AG04449 (cell line): ENCODE results near the gene FBXO44.

Experiments used
- CTCF ChIA-PET: fragments of 350-600 bp; formaldehyde crosslinking; extraction: SDS; loops from one replicate; lab custom pipeline; 2021; ENCODE audit warnings: antibody characterized with exemption; lab: Yijun Ruan, JAX
- POLR2A ChIA-PET: fragments of 400-600, 350-600 bp; formaldehyde crosslinking; extraction: SDS; loops from one replicate; lab custom pipeline; 2020; ENCODE audit warnings: antibody characterized with exemption, inconsistent platforms; lab: Yijun Ruan, JAX
- DNase-seq: peaks from one replicate; pipeline ENCODE4 v3.0.0-alpha.2; 2010; ENCODE audit warnings: low read depth, low spot score
- H3K4me3 ChIP-seq: 2 replicates; pipeline ENCODE4 v1.5.1; 2011; ENCODE audit warnings: low read depth, mild to moderate bottlenecking, control low read depth, low read length
- CTCF ChIP-seq: IDR thresholded peaks from one replicate; pipeline ENCODE4 v1.5.1; 2011; ENCODE audit warnings: mild to moderate bottlenecking, moderate library complexity, low read length, control low read depth, inconsistent platforms; ENCODE audit not compliant: insufficient read depth; ENCODE audit errors: missing control alignments

FBXO44 gene

DNA sequence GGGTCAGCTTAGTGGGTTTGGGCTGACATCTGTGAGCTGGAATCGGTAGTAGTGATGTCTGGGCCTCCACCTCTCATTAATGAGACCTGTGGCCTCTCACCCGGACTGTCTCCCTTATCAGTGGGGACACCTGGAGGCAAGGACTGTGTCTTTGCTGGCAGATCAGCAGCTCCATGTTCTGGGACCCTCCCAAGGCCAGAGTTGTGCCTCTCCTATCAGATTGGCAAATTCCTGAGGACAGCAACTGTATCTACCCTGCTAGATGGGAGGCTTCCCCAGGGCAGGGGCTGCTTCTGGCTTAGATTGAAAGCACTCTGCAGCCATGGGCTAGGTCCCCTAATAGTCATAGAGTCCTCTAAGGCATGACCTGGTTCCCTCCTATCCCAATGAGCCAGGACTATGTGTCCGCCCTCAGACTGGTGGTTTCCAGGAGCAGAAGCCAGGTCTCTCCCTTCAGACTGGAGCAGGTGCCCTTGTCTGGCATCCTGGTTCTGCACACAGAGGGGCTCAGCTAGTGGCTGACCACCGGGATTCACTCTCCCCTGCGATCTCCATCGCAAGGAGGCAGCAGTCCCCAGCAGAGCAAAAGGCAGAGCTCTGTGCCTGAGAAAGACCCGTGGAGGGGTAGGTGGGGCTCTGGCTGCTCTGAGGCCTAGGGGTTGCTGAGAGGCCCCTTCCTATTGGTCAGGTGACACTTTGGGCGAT, 42.7 kb downstream of the FBXO44 start:
- POLR2A ChIA-PET = no interaction called here
- TF ChIP-seq CTCF = no peak
- no peak overlapping the region for H3K4me3 ChIP-seq
- CTCF ChIA-PET = interaction anchor here (1.1 to 1.7 kb wide), 2 partner anchors 22 to 34 kb away, joined by 4 to 7 read pairs; partner anchors contain the start of gene FBXO6
- DNase-seq = no peak

- TF ChIP-seq CTCF = no peak
- CTCF ChIA-PET = interaction anchor here (1.1 to 1.7 kb wide), 2 partner anchors 21 to 34 kb away, joined by 4 to 7 read pairs; partner anchors contain the start of gene FBXO6
- POLR2A ChIA-PET = no interaction called here
These were observed 43.2 kb downstream of the FBXO44 start for GRCh38 chr1:11697893-11698210.

DNA sequence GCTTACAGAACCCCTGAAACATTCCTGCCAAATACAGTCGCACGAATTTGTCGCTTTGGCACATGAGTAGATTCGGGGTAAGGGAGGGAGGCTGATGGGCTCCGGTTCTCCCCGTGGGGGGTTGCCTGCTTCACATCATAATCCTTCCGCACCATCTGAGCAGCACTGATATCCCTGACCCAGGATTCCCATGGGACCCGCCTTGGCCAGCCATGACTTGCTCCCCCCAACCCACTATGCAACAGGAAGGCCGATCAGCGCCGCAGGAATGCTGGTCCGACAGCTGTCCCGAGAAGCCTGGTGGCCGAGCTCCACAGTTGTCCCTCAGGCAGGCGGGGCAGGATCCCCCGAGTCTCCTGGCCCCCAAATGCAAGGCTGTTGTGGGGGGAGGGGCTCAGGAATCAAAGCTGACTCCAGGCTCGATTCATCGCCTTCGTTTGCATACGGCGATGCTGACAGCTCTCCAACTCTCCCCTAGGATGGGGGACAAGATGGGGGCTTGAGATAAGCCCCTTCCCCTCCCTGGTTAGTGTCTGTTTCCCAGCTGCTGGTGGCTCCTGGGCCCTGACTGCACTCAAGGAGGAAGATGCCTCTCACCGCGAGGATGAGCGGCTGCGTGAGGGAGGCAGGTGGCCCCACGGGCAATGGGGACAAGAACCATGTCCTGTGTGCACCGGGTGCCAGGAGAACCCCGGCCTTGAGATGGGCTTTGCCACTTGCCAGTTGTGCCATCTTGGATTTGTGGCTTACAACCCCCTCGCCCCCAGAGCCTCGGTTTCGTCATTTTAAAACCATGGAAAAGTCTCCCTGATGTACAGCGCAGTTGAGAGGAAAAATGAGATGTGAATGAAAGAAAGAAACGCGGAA, 46.2 kb downstream of the FBXO44 start:
- ChIA-PET POLR2A (interaction anchor here (0.6 kb wide), 1 partner anchor 277 kb away, joined by 3 read pairs; no protein-coding TSS in a partner anchor), CTCF (interaction anchor here (1.2 to 1.9 kb wide), 4 partner anchors 11 to 36 kb away, joined by 3 to 8 read pairs (median 6); partner anchors contain the start of gene FBXO6)
- H3K4me3 ChIP-seq = no peak overlapping the region
- TF ChIP-seq CTCF = no peak
- DNase-seq = no peak

More at GRCh38 chr1:11697893-11698210, 43.2 kb downstream of the FBXO44 start:
- no peak overlapping the region for H3K4me3 ChIP-seq
- DNase-seq = no peak

DNA sequence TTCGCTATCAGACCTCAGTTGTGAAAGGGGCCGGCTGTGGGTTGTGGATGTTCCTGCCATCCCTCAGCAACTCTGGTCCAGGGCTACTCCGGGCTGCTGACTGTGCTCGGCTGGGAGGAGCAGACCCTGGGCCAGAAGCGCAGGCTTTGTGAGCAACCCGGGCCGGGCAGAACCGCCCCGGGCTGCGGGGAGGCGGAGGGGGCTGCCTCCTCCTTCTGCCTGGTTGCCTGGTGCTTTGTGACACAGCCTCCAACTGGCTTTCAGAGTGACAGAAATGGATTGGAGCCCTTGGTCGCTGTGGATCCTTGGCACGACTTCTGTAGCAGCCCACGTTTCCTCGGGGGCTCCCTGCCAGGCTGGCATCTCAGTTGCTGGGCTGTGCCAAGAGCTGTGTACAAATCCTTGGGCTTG, 46.9 kb downstream of the FBXO44 start:
- ChIA-PET CTCF (interaction anchor here (1.2 to 1.9 kb wide), 4 partner anchors 10 to 37 kb away, joined by 3 to 8 read pairs (median 6); partner anchors contain the start of gene FBXO6), POLR2A (interaction anchor here (0.6 kb wide), 1 partner anchor 278 kb away, joined by 3 read pairs; no protein-coding TSS in a partner anchor)
- no peak for DNase-seq
- no peak overlapping the region for H3K4me3 ChIP-seq
- no peak for TF ChIP-seq CTCF

DNA sequence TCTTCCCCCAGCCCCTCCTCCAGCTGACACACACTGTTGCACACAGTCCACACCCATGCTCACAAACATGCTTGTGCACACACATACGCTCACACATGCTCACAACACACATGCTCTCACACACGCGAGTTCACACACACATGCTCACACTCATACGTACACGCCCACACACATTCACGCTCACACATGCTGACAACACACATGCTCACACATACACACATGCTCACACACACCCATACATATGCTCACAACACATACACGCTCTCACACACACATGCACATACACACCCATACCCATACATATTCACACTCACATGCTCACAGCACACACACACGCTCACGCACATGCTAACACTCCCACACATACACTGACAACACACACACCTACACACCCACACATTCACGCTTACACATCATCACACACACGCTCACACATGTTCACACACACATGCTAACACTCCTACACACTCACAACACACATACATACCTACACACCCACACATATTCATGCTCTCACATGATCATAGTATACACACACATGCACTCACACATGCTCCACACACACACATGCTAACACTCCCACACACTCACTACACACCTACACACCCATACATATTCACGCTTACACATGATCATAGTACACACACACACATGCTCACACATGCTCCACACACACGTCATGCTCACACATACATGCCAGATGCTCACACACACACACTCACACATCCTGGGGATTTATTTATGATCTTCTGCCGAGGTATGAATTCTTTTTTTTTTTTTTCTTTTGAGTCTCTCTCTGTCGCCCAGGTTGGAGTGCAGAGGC, 47.5 kb downstream of the FBXO44 start:
- no peak for DNase-seq
- CTCF ChIA-PET = interaction anchor here (1.8 to 1.9 kb wide), 2 partner anchors 9 to 18 kb away, joined by 7 to 8 read pairs; no protein-coding TSS in a partner anchor
- no peak for TF ChIP-seq CTCF
- H3K4me3 ChIP-seq = no peak overlapping the region
- POLR2A ChIA-PET = interaction anchor here (0.6 kb wide), 1 partner anchor 278 kb away, joined by 3 read pairs; no protein-coding TSS in a partner anchor
